A549 (cell line): ENCODE results near the gene A4GALT. TPM values are rescaled to one million over a fixed set of nuclear protein-coding genes. Genes with fewer than 3 reads are reported as not detected.

Experiments
- ATAC-seq, 2 experiments: fragments of 200-7000 bp in 1 of 2; fragments of >200 bp in 1 of 2; cut with Nextera tagmentation in 1 of 2; cut with Tn5 transposase in 1 of 2; 3 replicates each; pipeline versions ENCODE4 v1.8.0 to v1.9.1; 2018 to 2020; ENCODE audit warnings: mild to moderate bottlenecking in 1 of 2, moderate library complexity in 1 of 2
- CTCF ChIA-PET: fragments of 300-600 bp; sonication (Branson Sonifier 250); formaldehyde crosslinking; extraction: SDS; loops from one replicate; lab custom pipeline; 2021; ENCODE audit warnings: antibody characterized with exemption, inconsistent platforms; lab: Yijun Ruan, JAX
- POLR2A ChIA-PET: fragments of 350-600 bp; formaldehyde crosslinking; extraction: SDS; loops from one replicate; lab custom pipeline; 2021; ENCODE audit warnings: antibody characterized with exemption, inconsistent platforms; lab: Yijun Ruan, JAX
- DNase-seq, 2 experiments: peaks; one replicate each; pipeline versions ENCODE4 v3.0.0 to v3.0.0-alpha.2; 2011 to 2016; ENCODE audit warnings: low read depth in 1 of 2, low spot score in 1 of 2
- FAIRE-seq: peaks from 2 replicates; lab custom pipeline; 2011; peaks lifted over from hg19 to GRCh38; lab: Jason Lieb, UNC
- H3K27ac ChIP-seq, 2 experiments: fragments of >200 bp; sonication (Bioruptor Twin); formaldehyde crosslinking; 3 replicates each; pipeline ENCODE4 v1.5.1; 2016 to 2017
- H3K4me1 ChIP-seq: fragments of >200 bp; sonication (Bioruptor Twin); formaldehyde crosslinking; 3 replicates; pipeline ENCODE4 v1.6.1; 2016
- H3K4me2 ChIP-seq: fragments of >200 bp; sonication (Bioruptor Twin); formaldehyde crosslinking; 3 replicates; pipeline ENCODE4 v1.6.1; 2016
- H3K4me3 ChIP-seq: fragments of >200 bp; sonication (Bioruptor Twin); formaldehyde crosslinking; 3 replicates; pipeline ENCODE4 v1.5.1; 2016
- H3K9me3 ChIP-seq: fragments of >200 bp; sonication (Bioruptor Twin); formaldehyde crosslinking; 3 replicates; pipeline ENCODE4 v1.6.1; 2016
- CEBPB ChIP-seq, 2 experiments: fragments of >200 bp in 1 of 2; sonication (Bioruptor Twin) in 1 of 2; formaldehyde crosslinking in 1 of 2; IDR thresholded peaks; 2 replicates each; pipeline ENCODE4 v1.6.1; 2012 to 2016
- CHD4 ChIP-seq: fragments of 200-600 bp; sonication (generic); IDR thresholded peaks from 2 replicates; pipeline ENCODE4 v1.6.1; 2016; ENCODE audit warnings: antibody characterized with exemption, mild to moderate bottlenecking, borderline replicate concordance
- EP300 ChIP-seq, 2 experiments: fragments of >200 bp; sonication (Bioruptor Twin); formaldehyde crosslinking; IDR thresholded peaks; 2 replicates in 1 of 2; 3 replicates in 1 of 2; pipeline ENCODE4 v1.6.1; 2016 to 2017
- GATA3 ChIP-seq: IDR thresholded peaks from 2 replicates; pipeline ENCODE4 v1.6.1; 2012; ENCODE audit warnings: borderline replicate concordance
- JUNB ChIP-seq: fragments of >200 bp; sonication (Bioruptor Twin); formaldehyde crosslinking; IDR thresholded peaks from 2 replicates; pipeline ENCODE4 v1.6.1; 2016
- MAZ ChIP-seq: fragments of 150-350 bp; IDR thresholded peaks from 2 replicates; pipeline ENCODE4 v1.6.1; 2014; ENCODE audit warnings: antibody characterized with exemption, low read depth, low read length, borderline replicate concordance
- NPAS2 ChIP-seq: fragments of 250-450 bp; sonication (Bioruptor Pico); IDR thresholded peaks from 2 replicates; pipeline ENCODE4 v1.8.0; 2022; ENCODE audit warnings: mild to moderate bottlenecking, moderate library complexity, borderline replicate concordance
- POLR2A ChIP-seq: IDR thresholded peaks from 2 replicates; pipeline ENCODE4 v1.6.1; 2012; ENCODE audit warnings: mild to moderate bottlenecking, low read length
- POLR2AphosphoS2 ChIP-seq: conservative IDR thresholded peaks from 2 replicates; pipeline ENCODE4 v1.6.1; 2012; ENCODE audit warnings: low read length, improper control_type of control experiment, inconsistent platforms
- RAD21 ChIP-seq, 2 experiments: fragments of >200 bp in 1 of 2; sonication (Bioruptor Twin) in 1 of 2; formaldehyde crosslinking in 1 of 2; IDR thresholded peaks in 1 of 2; conservative IDR thresholded peaks in 1 of 2; 2 replicates in 1 of 2; 3 replicates in 1 of 2; pipeline ENCODE4 v1.6.1; 2012 to 2018; ENCODE audit warnings: inconsistent platforms in 1 of 2
- REST ChIP-seq: fragments of 200-600 bp; sonication (generic); IDR thresholded peaks from 2 replicates; pipeline ENCODE4 v1.6.1; 2016; ENCODE audit warnings: antibody characterized with exemption, mild to moderate bottlenecking, moderate library complexity
- RFX5 ChIP-seq: fragments of 450-650 bp; IDR thresholded peaks from 2 replicates; pipeline ENCODE4 v1.7.1; 2014; ENCODE audit warnings: antibody characterized with exemption, mild to moderate bottlenecking, moderate library complexity
- RNF2 ChIP-seq: fragments of 200-600 bp; sonication (generic); IDR thresholded peaks from 2 replicates; pipeline ENCODE4 v1.6.1; 2016; ENCODE audit warnings: low read depth, mild to moderate bottlenecking, antibody characterized with exemption, moderate library complexity, borderline replicate concordance
- ZC3H11A ChIP-seq: fragments of 450-650 bp; IDR thresholded peaks from 2 replicates; pipeline ENCODE4 v1.6.1; 2014; ENCODE audit warnings: antibody characterized with exemption, mild to moderate bottlenecking
- WGBS: methylation state at CpG from one replicate; pipeline ENCODE4 v1.1.6; 2017; ENCODE audit errors: missing lambda C conversion rate; 5-methylcytosine and 5-hydroxymethylcytosine counted together
- polyA plus RNA-seq, 4 experiments: library from polyadenylated mRNA; depleted of rRNA in 3 of 4; stranded (reverse); fragments of >200 nt; fragmentation: RNase III in 1 of 4; extraction: RNeasy Plus Mini Kit Qiagen cat#74134 plus additional on column Dnase treatment in 1 of 4; gene quantifications; 2 replicates in 3 of 4; 3 replicates in 1 of 4; pipeline ENCODE4 v1.2.3, GENCODE V29; 2011 to 2017
- TF ChIP-seq, protein P1 (sequence below): IDR thresholded peaks from 2 replicates; pipeline ENCODE4 v1.6.1; 2012
- TF ChIP-seq, protein P2 (sequence below): fragments of 150-350 bp; IDR thresholded peaks from 2 replicates; pipeline ENCODE4 v1.6.1; 2014; ENCODE audit warnings: low read depth, mild to moderate bottlenecking, low read length
- TF ChIP-seq, protein P3 (sequence below): fragments of >200 bp; sonication (Bioruptor Twin); formaldehyde crosslinking; IDR thresholded peaks from 3 replicates; pipeline ENCODE4 v1.5.1; 2016

Gene A4GALT
- polyA plus RNA-seq, 2 of the 4 experiments (the other 2 are of a cell fraction) = 5.1 to 7.8 TPM

DNA sequence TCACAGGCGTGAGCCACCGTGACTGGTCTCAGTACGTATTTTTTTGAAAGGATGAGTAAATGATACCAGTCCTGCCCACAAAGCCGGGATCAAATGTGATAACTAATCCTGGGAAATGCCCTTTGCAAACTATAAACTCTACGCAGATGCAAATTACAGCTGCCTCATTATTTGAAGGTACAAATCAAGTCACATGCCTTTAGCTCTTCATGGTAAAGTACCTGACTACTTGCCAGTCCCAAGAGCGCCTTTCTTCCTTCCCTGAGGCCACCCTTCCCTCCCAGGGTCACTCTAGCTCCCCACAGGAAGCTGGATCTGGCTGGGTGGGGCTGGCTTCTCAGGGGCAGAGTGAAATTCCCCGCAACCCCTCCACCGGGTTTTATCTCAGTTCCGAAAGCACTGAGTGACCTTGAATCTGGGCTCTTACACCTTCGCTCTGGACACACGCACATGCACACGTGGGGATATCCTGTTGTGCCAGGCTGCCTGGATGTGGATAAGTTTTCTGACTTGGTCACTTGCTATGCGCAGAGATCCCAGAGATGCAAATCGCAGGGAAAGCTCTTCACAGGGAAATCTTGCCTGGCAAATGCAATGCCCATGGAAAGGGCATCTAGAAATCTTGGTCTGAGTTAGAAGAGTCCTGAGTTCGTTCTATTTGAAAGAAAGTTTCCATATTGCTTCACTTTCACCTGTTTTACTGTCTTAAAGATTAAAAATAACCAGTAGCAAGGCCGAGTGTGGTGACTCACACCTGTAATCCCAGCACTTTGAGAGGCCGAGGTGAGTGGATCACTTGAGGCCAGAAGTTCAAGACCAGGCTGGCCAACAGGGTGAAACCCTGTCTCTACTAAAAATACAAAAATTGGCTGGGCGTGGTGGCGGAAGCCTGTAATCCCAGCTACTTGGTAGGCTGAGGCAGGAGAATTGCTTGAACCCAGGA, 8.5 kb downstream of the A4GALT start:
- ChIA-PET CTCF (no interaction called here), POLR2A (no interaction called here)
- Histone ChIP-seq H3K9me3 (peaks cover 5% of the 10 kb centered on the region; the same call in 1 of the 3 replicates), H3K4me2 (no peak overlapping the region), H3K4me3 (no peak overlapping the region), H3K4me1 (peaks cover 13% of the 10 kb centered on the region), H3K27ac (no peak overlapping the region)
- WGBS = 84% methylated on average over 19 of the region's 19 CpGs
- TF ChIP-seq POLR2AphosphoS2 (no peak), ZC3H11A (no peak), RNF2 (no peak), MAZ (no peak)
- TF ChIP-seq, protein P1, sequence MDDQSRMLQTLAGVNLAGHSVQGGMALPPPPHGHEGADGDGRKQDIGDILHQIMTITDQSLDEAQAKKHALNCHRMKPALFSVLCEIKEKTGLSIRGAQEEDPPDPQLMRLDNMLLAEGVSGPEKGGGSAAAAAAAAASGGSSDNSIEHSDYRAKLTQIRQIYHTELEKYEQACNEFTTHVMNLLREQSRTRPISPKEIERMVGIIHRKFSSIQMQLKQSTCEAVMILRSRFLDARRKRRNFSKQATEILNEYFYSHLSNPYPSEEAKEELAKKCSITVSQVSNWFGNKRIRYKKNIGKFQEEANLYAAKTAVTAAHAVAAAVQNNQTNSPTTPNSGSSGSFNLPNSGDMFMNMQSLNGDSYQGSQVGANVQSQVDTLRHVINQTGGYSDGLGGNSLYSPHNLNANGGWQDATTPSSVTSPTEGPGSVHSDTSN = no peak
- TF ChIP-seq, protein P2, sequence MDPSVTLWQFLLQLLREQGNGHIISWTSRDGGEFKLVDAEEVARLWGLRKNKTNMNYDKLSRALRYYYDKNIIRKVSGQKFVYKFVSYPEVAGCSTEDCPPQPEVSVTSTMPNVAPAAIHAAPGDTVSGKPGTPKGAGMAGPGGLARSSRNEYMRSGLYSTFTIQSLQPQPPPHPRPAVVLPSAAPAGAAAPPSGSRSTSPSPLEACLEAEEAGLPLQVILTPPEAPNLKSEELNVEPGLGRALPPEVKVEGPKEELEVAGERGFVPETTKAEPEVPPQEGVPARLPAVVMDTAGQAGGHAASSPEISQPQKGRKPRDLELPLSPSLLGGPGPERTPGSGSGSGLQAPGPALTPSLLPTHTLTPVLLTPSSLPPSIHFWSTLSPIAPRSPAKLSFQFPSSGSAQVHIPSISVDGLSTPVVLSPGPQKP = no peak
- ATAC-seq (no peak), FAIRE-seq (no peak), DNase-seq (no peak)

DNA sequence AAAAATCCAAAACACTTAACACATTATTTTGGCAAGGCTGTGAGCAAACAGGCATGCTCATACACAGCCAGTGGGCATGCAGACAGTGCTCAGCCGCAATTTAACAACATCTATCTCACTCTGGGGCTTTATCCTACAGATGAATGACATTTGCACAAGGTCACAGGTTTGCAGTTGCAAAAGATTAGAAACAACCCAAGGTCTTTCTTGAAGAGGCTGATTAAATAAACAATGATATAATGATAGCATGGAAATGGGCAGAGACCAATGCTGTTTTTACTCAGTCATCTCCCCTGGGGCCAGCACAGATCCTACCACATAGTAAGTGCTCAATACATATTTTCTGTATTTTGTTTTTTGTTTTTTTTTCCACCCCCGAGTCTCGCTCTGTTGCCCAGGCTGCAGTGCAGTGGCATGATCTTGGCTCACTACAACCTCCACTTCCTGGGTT, 9.4 kb downstream of the A4GALT start:
- 88% methylated on average over 3 of the region's 3 CpGs for WGBS
- DNase-seq = no peak
- Histone ChIP-seq H3K4me3 (no peak overlapping the region), H3K9me3 (peaks cover 5% of the 10 kb centered on the region; the same call in 1 of the 3 replicates), H3K27ac (no peak overlapping the region), H3K4me2 (no peak overlapping the region), H3K4me1 (peaks cover 4% of the 10 kb centered on the region; the same call in 1 of the 3 replicates)
- no peak for ATAC-seq
- TF ChIP-seq GATA3 (no peak), RAD21 (conservative IDR thresholded peaks at IDR 0.05 in 1 of 2, IDR thresholded peaks at IDR 0.05 in 1 of 2) (no peak), JUNB (no peak), CEBPB (IDR thresholded peaks at IDR 0.05) (no peak), CHD4 (no peak), REST (no peak), POLR2A (no peak), POLR2AphosphoS2 (no peak), NPAS2 (no peak), RFX5 (no peak), EP300 (IDR thresholded peaks at IDR 0.05) (no peak)
- TF ChIP-seq, protein P3, sequence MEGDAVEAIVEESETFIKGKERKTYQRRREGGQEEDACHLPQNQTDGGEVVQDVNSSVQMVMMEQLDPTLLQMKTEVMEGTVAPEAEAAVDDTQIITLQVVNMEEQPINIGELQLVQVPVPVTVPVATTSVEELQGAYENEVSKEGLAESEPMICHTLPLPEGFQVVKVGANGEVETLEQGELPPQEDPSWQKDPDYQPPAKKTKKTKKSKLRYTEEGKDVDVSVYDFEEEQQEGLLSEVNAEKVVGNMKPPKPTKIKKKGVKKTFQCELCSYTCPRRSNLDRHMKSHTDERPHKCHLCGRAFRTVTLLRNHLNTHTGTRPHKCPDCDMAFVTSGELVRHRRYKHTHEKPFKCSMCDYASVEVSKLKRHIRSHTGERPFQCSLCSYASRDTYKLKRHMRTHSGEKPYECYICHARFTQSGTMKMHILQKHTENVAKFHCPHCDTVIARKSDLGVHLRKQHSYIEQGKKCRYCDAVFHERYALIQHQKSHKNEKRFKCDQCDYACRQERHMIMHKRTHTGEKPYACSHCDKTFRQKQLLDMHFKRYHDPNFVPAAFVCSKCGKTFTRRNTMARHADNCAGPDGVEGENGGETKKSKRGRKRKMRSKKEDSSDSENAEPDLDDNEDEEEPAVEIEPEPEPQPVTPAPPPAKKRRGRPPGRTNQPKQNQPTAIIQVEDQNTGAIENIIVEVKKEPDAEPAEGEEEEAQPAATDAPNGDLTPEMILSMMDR = no peak
- FAIRE-seq = no peak
- CTCF ChIA-PET = interaction anchor here (0.6 kb wide), 1 partner anchor 53 kb away, joined by 4 read pairs; no protein-coding TSS in a partner anchor
- POLR2A ChIA-PET = no interaction called here
